HL-60 (cell line): Measurements from ENCODE around the gene GPR141.

Source experiments
- GABPA ChIP-seq: IDR thresholded peaks from 2 replicates; pipeline ENCODE4 v1.6.1; 2012; ENCODE audit warnings: low read depth
- POLR2AphosphoS5 ChIP-seq: IDR thresholded peaks from 2 replicates; pipeline ENCODE4 v1.6.1; 2012; ENCODE audit warnings: low read depth
- SPI1 ChIP-seq: IDR thresholded peaks from 2 replicates; pipeline ENCODE4 v1.6.1; 2012; ENCODE audit warnings: low read depth, mild to moderate bottlenecking, borderline replicate concordance
- TF ChIP-seq, protein P1 (sequence below): IDR thresholded peaks from one replicate; pipeline ENCODE4 v1.5.1; 2011; ENCODE audit warnings: low read length, control low read depth, inconsistent platforms; ENCODE audit not compliant: insufficient read depth
- TF ChIP-seq, protein P2 (sequence below): IDR thresholded peaks from 2 replicates; pipeline ENCODE4 v1.6.1; 2012; ENCODE audit warnings: low read depth; ENCODE audit not compliant: insufficient replicate concordance

DNA sequence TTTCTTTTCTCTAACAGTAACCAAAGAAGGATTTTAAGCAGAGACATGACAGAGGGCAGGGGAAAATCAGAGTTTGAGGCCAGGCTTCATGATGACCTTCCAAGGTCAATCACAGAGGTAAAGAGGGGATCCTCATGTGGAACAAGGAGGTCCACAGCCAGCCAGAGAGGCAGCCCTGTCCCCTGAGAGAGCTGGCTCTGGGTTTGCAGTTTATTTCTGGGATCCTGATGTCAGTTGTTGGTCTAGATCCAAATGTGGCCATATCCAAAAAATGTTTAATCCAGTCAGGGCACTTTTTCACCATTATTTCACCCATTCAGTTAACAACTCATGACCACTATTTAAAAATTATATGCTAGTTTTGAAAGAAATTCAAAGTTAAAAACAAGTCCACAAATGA lies 45.6 kb downstream of the GPR141 start:
- TF ChIP-seq, protein P1, sequence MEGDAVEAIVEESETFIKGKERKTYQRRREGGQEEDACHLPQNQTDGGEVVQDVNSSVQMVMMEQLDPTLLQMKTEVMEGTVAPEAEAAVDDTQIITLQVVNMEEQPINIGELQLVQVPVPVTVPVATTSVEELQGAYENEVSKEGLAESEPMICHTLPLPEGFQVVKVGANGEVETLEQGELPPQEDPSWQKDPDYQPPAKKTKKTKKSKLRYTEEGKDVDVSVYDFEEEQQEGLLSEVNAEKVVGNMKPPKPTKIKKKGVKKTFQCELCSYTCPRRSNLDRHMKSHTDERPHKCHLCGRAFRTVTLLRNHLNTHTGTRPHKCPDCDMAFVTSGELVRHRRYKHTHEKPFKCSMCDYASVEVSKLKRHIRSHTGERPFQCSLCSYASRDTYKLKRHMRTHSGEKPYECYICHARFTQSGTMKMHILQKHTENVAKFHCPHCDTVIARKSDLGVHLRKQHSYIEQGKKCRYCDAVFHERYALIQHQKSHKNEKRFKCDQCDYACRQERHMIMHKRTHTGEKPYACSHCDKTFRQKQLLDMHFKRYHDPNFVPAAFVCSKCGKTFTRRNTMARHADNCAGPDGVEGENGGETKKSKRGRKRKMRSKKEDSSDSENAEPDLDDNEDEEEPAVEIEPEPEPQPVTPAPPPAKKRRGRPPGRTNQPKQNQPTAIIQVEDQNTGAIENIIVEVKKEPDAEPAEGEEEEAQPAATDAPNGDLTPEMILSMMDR: no peak
- TF ChIP-seq POLR2AphosphoS5: no peak
- TF ChIP-seq, protein P2, sequence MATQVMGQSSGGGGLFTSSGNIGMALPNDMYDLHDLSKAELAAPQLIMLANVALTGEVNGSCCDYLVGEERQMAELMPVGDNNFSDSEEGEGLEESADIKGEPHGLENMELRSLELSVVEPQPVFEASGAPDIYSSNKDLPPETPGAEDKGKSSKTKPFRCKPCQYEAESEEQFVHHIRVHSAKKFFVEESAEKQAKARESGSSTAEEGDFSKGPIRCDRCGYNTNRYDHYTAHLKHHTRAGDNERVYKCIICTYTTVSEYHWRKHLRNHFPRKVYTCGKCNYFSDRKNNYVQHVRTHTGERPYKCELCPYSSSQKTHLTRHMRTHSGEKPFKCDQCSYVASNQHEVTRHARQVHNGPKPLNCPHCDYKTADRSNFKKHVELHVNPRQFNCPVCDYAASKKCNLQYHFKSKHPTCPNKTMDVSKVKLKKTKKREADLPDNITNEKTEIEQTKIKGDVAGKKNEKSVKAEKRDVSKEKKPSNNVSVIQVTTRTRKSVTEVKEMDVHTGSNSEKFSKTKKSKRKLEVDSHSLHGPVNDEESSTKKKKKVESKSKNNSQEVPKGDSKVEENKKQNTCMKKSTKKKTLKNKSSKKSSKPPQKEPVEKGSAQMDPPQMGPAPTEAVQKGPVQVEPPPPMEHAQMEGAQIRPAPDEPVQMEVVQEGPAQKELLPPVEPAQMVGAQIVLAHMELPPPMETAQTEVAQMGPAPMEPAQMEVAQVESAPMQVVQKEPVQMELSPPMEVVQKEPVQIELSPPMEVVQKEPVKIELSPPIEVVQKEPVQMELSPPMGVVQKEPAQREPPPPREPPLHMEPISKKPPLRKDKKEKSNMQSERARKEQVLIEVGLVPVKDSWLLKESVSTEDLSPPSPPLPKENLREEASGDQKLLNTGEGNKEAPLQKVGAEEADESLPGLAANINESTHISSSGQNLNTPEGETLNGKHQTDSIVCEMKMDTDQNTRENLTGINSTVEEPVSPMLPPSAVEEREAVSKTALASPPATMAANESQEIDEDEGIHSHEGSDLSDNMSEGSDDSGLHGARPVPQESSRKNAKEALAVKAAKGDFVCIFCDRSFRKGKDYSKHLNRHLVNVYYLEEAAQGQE: no peak
- TF ChIP-seq SPI1: no peak
- TF ChIP-seq GABPA: no peak
